ENCODE data around the gene FIS1. TPM values are rescaled to one million over a fixed set of nuclear protein-coding genes. Genes with fewer than 3 reads are reported as not detected.
A peak's percentile ranks its signal among the peaks of the same experiment; 100 is the strongest.
"Not testable (repeated sequence)": the region's sequence is repeated elsewhere in the genome, so short reads cannot be mapped to it uniquely, and the experiment has no call there.

FIS1 gene
- total RNA-seq, 1 experiment from 2014 or later, result 124 TPM

DNA sequence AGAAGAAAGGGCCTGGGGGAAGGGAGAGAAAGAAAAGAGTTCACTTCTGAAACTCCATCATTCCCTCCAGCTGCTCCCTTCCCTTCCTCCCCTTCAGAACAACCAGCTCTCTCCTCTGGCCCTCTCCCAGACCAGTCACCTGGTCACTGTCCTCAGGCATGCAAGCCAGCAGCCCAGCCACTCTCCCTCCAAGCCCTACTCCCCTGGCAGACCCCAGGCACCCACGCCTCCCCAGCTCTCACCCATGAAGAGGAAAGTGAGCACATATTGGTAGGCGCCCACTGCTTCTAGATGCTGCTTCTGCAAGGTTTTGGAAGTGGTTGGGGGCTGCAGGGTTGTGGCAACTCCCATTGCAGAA, 44.4 kb downstream of the FIS1 start:
- Mint-ChIP-seq H3K4me3 (0 out of 5 replicates have a peak overlapping the region, but pooled peaks of 1 of the 2 experiments have one; percentile 67), H3K4me1 (peaks cover 14 to 19% of the 10 kb centered on the region in 2 experiments), H3K9me3 (no peaks in the 10 kb centered on the region), H3K27ac (0 out of 7 replicates have a peak overlapping the region, but pooled peaks of 1 of the 3 experiments have one; percentile 23), H3K27me3 (ENCODE audit: low read depth) (peaks cover 12% of the 10 kb centered on the region), H3K36me3 (ENCODE audit: insufficient read depth in 1 of 3, low read depth in 3 of 3) (peaks cover 0 to 3% (median 0%) of the 10 kb centered on the region in 3 experiments; a peak in 1 of 7 replicates)
- H4K20me1 ChIP-seq (ENCODE audit: control insufficient read depth, insufficient read depth, insufficient read length), result no peaks in the 10 kb centered on the region
- no peak overlapping the region for H4K8ac ChIP-seq (replicated peaks; ENCODE audit: insufficient read length, low read depth, low read length)
- H2BK5ac ChIP-seq (ENCODE audit: insufficient read length, low read length), result no peak overlapping the region
- H3K79me2 ChIP-seq (ENCODE audit: insufficient read depth, low read length), result no peaks in the 10 kb centered on the region
- no peak overlapping the region for H2AK5ac ChIP-seq (ENCODE audit: insufficient read length, low read length)
- no peak overlapping the region for H3K4ac ChIP-seq (ENCODE audit: low read depth, low read length)
- no peak overlapping the region for H4K91ac ChIP-seq (ENCODE audit: insufficient read length, low read depth, low read length)
- no peak overlapping the region for H2AFZ ChIP-seq (ENCODE audit: low read length)
- H3K56ac ChIP-seq (ENCODE audit: insufficient read length, low read depth, low read length), result no peak overlapping the region
- no peak overlapping the region for H2BK120ac ChIP-seq (ENCODE audit: low read depth, low read length, poor library complexity, severe bottlenecking)
- no peak overlapping the region for H2BK15ac ChIP-seq (ENCODE audit: low read depth, low read length)
- H3K9me3 ChIP-seq (ENCODE audit: control insufficient read depth, low read depth, low read length), result no peaks in the 10 kb centered on the region
- DNase-seq, result no peak
- no peaks in the 10 kb centered on the region for H3K27me3 ChIP-seq (ENCODE audit: insufficient read depth, low read length)
- H2BK20ac ChIP-seq (ENCODE audit: low read depth, low read length, poor library complexity, severe bottlenecking), result no peak overlapping the region
- H2BK12ac ChIP-seq (ENCODE audit: insufficient read length, low read depth, low read length), result no peak overlapping the region
- no peaks in the 10 kb centered on the region for H3K79me1 ChIP-seq (ENCODE audit: insufficient read depth, low read depth, low read length, poor library complexity, severe bottlenecking)
- H3K14ac ChIP-seq (ENCODE audit: insufficient read depth, low read length), result no peak overlapping the region
- peaks cover 3% of the 10 kb centered on the region for H3K23me2 ChIP-seq (ENCODE audit: insufficient read length, low read depth, low read length, poor library complexity, severe bottlenecking)
- no peak overlapping the region for H3K27ac ChIP-seq (ENCODE audit: insufficient read length, low read depth, low read length)
- peak overlapping the region; percentile 23 for H3K4me2 ChIP-seq (ENCODE audit: insufficient read depth, insufficient read length, low read length)
- no peak overlapping the region for H3K23ac ChIP-seq (ENCODE audit: insufficient read length, low read depth, low read length)
- H3T11ph ChIP-seq (ENCODE audit: low read length), result no peak overlapping the region
- no peak overlapping the region for H4K5ac ChIP-seq (ENCODE audit: insufficient read length, low read depth, low read length)
- H3K18ac ChIP-seq (ENCODE audit: insufficient read length, low read depth, low read length), result no peak overlapping the region
- H3K9ac ChIP-seq (ENCODE audit: extremely low read depth, insufficient read length, low read length), result no peak overlapping the region
- no CpG with 5 or more reads among the region's 2 CpGs for WGBS (ENCODE audit: extremely low coverage, insufficient read length, low lambda C conversion rate)
- H3K4me1 ChIP-seq (ENCODE audit: insufficient read depth, low read length), result no peaks in the 10 kb centered on the region; the same call in 1 of the 2 replicates
- TF ChIP-seq, protein P1, sequence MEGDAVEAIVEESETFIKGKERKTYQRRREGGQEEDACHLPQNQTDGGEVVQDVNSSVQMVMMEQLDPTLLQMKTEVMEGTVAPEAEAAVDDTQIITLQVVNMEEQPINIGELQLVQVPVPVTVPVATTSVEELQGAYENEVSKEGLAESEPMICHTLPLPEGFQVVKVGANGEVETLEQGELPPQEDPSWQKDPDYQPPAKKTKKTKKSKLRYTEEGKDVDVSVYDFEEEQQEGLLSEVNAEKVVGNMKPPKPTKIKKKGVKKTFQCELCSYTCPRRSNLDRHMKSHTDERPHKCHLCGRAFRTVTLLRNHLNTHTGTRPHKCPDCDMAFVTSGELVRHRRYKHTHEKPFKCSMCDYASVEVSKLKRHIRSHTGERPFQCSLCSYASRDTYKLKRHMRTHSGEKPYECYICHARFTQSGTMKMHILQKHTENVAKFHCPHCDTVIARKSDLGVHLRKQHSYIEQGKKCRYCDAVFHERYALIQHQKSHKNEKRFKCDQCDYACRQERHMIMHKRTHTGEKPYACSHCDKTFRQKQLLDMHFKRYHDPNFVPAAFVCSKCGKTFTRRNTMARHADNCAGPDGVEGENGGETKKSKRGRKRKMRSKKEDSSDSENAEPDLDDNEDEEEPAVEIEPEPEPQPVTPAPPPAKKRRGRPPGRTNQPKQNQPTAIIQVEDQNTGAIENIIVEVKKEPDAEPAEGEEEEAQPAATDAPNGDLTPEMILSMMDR (conservative IDR thresholded peaks at IDR 0.05), result no peak

DNA sequence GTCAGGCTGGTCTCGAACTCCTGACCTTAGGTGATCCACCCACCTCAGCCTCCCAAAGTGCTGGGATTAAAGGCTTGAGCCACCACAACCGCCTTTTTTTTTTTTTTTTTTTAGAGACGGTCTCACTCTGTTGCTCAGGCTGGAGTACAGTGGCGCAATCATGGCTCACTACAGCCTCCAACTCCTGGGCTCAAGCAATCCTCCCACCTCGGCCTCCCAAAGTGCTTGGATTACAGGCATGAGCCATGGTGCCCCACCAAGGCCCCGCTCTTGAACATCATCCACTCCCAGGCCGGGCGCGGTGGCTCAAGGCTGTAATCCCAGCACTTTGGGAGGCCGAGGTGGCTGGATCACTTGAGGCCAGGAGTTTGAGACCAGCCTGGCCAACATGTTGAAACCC, 45.4 kb downstream of the FIS1 start:
- not testable (repeated sequence) for H4K91ac ChIP-seq (ENCODE audit: insufficient read length, low read depth, low read length); H3K4me3 Mint-ChIP-seq; H3K18ac ChIP-seq (ENCODE audit: insufficient read length, low read depth, low read length); H3K23me2 ChIP-seq (ENCODE audit: insufficient read length, low read depth, low read length, poor library complexity, severe bottlenecking); H2AK5ac ChIP-seq (ENCODE audit: insufficient read length, low read length); H2AFZ ChIP-seq (ENCODE audit: low read length); H3K27me3 ChIP-seq (ENCODE audit: insufficient read depth, low read length); H3K79me2 ChIP-seq (ENCODE audit: insufficient read depth, low read length); H3K4me2 ChIP-seq (ENCODE audit: insufficient read depth, insufficient read length, low read length); H3K14ac ChIP-seq (ENCODE audit: insufficient read depth, low read length); H3K27ac Mint-ChIP-seq; H2BK12ac ChIP-seq (ENCODE audit: insufficient read length, low read depth, low read length); H3K36me3 Mint-ChIP-seq (ENCODE audit: insufficient read depth in 1 of 3, low read depth in 3 of 3); H2BK20ac ChIP-seq (ENCODE audit: low read depth, low read length, poor library complexity, severe bottlenecking); H3K4ac ChIP-seq (ENCODE audit: low read depth, low read length); H3T11ph ChIP-seq (ENCODE audit: low read length); H2BK15ac ChIP-seq (ENCODE audit: low read depth, low read length); H3K9me3 ChIP-seq (ENCODE audit: control insufficient read depth, low read depth, low read length); H3K9me3 Mint-ChIP-seq; H2BK5ac ChIP-seq (ENCODE audit: insufficient read length, low read length); H3K23ac ChIP-seq (ENCODE audit: insufficient read length, low read depth, low read length); H3K4me1 ChIP-seq (ENCODE audit: insufficient read depth, low read length); H3K79me1 ChIP-seq (ENCODE audit: insufficient read depth, low read depth, low read length, poor library complexity, severe bottlenecking); DNase-seq; H3K27ac ChIP-seq (ENCODE audit: insufficient read length, low read depth, low read length); H3K56ac ChIP-seq (ENCODE audit: insufficient read length, low read depth, low read length); H4K8ac ChIP-seq (replicated peaks; ENCODE audit: insufficient read length, low read depth, low read length); H3K9ac ChIP-seq (ENCODE audit: extremely low read depth, insufficient read length, low read length); H2BK120ac ChIP-seq (ENCODE audit: low read depth, low read length, poor library complexity, severe bottlenecking); H4K5ac ChIP-seq (ENCODE audit: insufficient read length, low read depth, low read length); H4K20me1 ChIP-seq (ENCODE audit: control insufficient read depth, insufficient read depth, insufficient read length)
- Mint-ChIP-seq H3K27me3 (ENCODE audit: low read depth) (peaks cover 12% of the 10 kb centered on the region), H3K4me1 (peaks cover 14 to 19% of the 10 kb centered on the region in 2 experiments)
- WGBS (ENCODE audit: extremely low coverage, insufficient read length, low lambda C conversion rate), result no CpG with 5 or more reads among the region's 10 CpGs

All from H9 (cell line).